ENCODE measurements around the gene KIRREL3.

Gene KIRREL3

GRCh38 chr11:126821827-126822226, 178.7 kb downstream of the KIRREL3 start:
- DNase-seq, result no peak

DNA sequence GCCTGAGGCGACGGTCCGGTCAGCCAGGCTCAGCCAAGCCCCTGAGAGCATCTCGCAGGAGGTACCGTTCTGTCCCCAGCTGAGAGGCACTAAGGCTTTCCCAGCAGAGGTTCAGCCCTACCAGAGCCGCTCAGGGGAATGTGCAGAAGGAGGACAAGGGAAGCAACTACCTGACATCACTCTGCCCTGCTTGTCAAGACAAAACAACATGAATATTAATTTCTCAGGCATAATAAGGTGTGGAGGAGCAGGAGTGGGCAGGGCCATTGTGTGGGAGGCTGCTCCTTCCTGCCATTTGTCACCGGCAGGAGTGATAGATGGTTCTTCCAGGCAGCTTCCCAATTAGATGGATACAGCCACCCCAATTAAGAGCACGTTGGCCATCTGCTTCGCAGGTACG, 181.4 kb downstream of the KIRREL3 start:
- DNase-seq, result no peak

DNA sequence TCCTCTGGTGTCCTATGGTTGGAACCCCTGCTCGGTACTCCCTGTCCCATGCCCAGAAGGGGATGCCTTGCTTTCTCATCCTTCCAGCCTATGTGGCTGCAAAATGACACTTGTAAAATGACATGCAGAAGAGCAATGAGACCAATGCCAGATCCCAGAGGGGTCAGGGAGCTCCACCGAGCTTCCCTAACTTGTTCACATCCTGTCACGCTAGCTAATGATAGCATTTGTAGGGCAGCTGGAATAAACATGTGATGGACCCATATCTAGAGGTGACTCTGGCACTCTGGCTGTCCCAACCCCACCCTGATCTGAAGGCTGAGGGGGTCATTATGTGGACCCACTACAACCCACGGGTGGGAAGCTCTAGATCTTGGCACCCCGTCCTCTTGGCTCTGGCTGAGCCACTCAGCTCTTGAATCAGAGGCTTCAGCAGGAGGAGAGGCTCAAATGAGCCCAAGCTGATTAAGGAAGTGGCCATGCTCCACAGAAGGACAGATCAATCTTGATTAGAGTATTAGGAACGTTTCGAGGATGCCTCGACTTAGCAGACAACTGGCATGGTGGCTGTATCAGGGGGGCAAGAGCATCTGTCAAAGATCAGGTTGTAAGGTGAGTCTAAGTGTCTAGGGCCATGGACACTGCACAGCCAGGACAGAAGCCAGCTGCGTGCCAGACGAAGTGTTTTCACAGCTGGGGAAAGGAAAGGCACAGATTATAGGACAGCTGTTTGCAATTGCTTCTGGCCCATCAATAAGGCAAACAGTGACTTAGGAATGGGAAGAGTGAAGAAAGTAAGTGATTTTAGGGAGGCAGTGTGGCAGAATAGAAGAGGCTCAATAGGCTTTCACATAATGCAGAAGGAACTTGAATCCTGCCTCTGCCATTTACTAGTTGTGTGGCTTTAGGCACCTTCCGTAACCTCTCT, 182.8 kb downstream of the KIRREL3 start:
- no peak for DNase-seq

- DNase-seq, result no peak
These were observed 183.5 kb downstream of the KIRREL3 start for GRCh38 chr11:126817096-126817495.

GRCh38 chr11:126816645-126817044, 183.9 kb downstream of the KIRREL3 start:
- no peak for DNase-seq

- no peak for DNase-seq
These were observed 185.5 kb downstream of the KIRREL3 start for GRCh38 chr11:126815111-126815510.

DNA sequence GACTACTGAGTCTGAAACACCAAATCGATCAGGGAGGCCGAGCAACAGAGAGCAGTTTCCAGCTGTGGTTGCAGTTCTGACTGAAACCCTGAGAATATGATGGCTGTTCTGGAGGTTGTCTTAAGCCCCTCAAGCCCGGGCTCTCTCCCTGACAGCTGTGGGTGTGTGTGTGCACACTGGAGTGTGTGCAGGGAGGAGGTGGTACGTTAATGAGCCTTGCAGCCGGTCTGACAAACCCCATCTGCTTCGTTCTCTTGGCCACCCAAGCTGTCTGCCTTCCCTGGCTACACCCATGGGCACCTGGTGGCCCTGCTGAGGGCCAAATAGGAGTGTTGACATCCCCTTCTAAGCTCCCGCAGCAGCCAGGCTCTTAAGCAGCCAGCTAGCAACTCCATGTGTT, 189.8 kb downstream of the KIRREL3 start:
- DNase-seq, result no peak

GRCh38 chr11:126809514-126810289, 190.9 kb downstream of the KIRREL3 start:
- no peak for DNase-seq

DNA sequence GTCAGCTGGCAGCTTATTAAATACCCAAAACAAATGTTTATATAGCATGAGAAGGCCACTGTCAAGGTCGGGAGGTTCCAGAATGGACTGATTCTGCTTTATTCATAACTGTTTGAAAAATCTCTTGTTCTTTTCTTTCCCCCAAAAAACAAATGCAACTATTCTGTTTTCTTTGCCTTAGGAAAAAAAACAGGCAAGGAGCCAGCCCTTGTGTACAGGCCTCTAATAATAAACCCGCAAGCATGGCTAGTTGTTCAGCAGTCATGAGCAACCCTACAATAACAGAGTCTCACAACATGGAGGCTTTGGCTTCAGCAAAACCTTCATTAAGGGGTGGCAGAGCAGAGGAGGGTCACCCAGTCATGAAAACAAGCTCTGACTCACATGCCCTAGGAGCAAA, 191.7 kb downstream of the KIRREL3 start:
- DNase-seq, result no peak

DNA sequence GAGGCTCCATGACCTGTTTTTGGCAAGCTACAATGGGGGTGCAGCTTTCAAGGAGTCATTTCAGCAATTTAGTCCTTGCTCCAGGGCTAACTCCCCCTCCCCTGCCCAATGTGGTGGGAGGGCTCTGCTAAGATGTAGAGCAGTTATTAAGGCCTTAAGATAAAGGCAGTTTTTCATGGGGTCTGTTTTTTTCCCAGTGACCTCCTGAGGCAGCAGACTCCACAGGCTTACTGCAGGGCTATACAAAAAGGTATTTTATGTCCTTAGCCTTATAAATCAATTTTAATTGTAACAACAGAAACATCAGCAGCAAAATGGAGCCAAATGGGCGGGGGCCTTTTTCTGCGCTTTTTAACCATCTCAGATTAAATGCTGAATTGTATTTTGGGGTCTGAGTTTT, 192.3 kb downstream of the KIRREL3 start:
- no peak for DNase-seq

DNA sequence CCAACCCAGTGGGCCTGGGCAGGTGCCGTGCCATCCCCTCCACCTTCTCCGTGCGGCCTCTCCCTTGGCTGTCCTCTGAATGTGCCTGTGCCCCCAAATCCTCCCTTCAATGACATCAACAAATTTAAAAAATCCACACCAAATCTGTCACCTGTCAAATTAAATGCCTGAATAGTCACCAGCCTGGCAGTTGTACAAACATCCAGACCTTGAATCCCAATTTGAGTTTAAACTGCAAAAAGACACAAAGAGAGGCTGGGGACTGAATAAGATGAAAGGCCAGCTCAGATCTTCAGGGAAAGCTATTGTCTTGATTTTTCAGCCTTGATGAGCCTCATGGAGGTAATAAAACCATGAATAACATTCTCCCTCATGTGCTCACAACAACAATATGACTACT, 194.7 kb downstream of the KIRREL3 start:
- no peak for DNase-seq

DNA sequence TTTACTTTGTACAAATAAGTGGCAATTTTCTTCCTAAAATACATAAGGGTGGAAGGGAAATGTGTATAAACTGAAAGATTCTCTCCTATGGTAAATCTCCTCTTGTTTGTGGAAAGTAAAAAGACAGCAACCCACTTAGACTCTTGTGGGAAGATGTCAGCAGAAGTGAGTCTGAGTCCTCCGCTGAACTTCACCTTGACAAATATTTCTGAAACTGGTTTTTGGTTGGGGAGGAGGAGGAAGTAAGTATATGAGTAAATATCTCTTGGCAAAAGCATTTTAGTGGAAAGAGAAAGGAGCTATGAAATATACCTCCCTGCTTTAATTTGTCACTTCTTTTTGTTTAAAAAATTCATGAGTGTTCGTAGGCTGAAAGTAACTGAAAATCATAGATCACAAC, 196.2 kb downstream of the KIRREL3 start:
- no peak for DNase-seq

DNA sequence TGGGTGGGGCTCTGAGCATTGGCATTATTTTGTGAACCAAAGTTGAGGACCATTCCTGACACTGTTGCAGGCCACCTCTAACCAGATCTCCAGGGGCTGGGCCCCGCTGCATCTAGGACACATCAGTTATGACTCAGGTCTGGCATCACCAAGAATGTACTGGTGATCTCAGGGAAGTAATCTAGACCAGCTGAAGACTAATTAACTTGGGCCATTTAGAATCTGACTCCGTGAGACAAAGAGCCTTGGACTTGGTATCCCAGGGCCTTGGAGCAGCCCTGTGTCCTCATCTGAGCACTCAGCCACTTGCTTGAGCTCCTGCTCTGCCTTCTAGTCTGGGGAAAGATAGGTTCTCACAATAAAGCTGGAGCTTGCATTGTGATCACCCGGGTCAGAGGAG, 200.6 kb downstream of the KIRREL3 start:
- no peak for DNase-seq

- no peak for DNase-seq
These were observed 203.0 kb downstream of the KIRREL3 start for GRCh38 chr11:126797457-126798169.

GRCh38 chr11:126793596-126793995, 207.0 kb downstream of the KIRREL3 start:
- no peak for DNase-seq

DNA sequence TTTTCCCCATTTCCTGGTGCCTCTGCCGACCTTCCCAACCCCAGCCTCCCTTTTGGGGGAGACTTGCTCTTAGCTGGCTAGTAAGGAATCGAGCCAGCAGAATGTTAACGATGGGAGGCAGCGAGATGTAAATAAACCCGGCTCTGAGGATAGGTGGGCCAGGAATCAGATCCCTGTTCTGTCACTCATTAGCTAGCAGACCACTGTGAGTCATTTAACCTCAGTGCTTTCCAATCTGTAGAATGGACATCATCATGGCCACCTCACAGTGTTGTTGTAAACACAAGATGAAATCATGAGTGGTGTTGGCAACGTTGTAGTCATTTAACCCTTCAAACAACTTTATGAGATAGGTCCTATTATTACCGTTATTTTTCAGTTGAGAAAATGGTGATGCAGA, 208.6 kb downstream of the KIRREL3 start:
- DNase-seq, result no peak

DNA sequence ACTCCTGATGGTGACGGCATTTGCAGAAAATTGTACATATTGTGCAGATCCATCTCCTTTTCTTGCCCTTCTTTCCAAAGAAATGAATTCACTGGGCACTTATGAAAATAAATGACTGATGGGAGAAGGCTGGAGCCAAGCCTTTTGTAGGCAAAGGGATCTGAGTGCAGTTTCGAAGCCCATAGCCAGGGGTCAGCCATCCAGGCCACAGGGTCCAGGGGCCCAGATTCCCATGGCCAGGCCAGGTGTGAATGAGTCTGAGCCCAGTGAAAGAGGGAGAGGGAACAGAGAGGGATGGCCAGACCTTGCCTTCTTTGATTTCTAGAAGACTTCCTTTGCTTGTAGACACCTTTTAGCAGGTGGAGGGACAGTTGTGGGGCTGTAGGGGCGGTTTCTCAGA, 209.1 kb downstream of the KIRREL3 start:
- no peak for DNase-seq

DNA sequence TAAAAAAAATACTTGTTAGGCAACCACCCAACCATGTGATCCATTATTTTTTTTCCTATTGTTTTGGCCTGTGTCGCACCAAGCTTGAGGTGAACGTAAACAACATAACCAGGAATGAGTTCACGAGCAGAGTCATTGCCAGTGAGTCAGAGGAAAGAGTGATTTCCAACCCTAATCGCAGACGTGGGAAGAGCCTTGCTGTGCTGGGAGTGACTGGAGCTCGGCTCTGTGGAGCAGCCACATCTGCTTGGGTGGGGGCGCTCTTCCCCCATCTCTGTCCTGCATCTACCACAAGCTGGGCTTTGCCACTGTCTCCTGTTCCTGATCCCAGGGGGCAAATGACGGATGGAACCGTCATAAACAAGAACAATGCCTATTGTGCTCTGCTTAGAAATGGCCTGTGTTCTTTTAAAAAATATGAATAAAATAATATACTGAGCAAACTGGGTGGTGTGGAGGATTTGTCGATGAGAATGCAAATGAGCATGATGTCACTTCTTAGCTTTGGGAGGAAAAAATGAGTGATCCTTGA, 210.0 kb downstream of the KIRREL3 start:
- no peak for DNase-seq

DNA sequence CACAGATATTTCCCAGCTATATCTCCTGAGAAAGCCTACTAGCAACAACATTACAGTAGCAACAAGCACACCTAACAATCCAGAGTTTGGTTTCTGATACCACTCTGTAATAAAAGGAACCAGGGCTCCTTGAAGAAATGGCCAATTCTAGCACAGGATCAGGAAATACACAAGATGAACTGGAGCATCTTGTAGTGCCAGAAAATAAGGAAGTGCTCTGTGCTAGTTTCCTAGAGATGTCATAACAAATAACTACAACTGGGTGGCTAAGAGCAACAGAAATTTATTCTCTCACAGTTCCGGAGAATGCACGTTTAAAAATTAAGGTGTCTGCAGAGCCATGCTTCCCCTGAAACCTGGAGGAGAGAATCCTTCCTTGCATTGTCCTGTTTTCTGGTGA, 217.8 kb downstream of the KIRREL3 start:
- DNase-seq, result no peak

- no peak for DNase-seq
These were observed 218.6 kb downstream of the KIRREL3 start for GRCh38 chr11:126781942-126782341.

DNA sequence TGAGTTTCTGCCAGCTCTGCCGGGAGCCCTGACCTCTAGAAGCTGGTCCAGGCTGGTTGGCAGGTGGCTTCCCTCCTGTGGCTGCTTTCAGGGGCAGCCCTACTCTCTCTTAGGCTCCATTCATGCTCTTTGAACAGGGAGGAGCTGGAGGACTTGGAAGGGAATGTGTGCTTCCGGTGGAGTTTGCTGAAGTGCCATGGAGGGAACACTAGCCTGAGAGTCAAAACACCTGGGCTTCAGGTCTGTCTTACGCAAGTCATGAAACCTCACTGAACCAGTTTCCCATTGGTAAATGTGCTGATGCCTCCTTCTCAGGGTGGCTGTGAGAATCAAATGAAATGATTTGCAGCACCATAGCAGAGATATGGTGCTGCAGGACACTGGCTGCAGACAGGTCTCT, 224.5 kb downstream of the KIRREL3 start:
- DNase-seq, result no peak

- no peak for DNase-seq
These were observed 228.3 kb downstream of the KIRREL3 start for GRCh38 chr11:126772267-126772666.

DNA sequence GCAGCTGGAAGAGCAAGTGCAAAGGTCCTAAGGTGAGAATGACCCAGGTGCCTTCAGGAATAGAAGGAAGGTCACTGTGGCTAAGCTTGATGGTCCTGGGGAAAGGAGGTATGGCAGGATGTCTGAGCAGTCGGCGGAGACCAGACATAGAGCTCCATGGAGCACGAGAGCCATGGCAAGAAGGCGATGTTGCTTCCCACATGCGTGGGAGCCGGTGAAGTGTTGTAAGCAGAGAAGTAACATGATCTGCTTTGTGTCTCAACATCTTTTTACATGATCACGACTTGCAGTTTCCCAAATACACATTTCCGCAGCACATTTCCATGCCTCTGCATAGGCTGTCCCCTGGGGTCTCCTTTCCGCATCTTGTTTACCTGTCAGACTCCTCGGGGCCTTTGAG, 231.9 kb downstream of the KIRREL3 start:
- DNase-seq, result no peak
